CD4-positive, alpha-beta memory T cell (primary cell): Measurements from ENCODE around the gene CEMIP2. TPM values are rescaled to one million over a fixed set of nuclear protein-coding genes. Genes with fewer than 3 reads are reported as not detected.

ENCODE experiments used
- polyA plus RNA-seq, 2 donors: library from polyadenylated mRNA; unstranded; fragments of 300-500 nt; fragmentation: Illumina TruSeq; gene quantifications; one replicate each; pipeline ENCODE4 v1.2.3, GENCODE V29; 2021
- total RNA-seq, 2 experiments: library from RNA; stranded (reverse); gene quantifications; one replicate each; pipeline ENCODE4 v1.2.3, GENCODE V29; 2021

CEMIP2 gene
- total and polyA plus RNA-seq, 4 experiments from 2014 or later = 10.0 to 89.4 (median 50.7) TPM

Other genes with a start within 250 kb of the CEMIP2 start
- 10 to 100 TPM; 16.6 to 18.4 TPM for gene ABHD17B, start 142.7 kb upstream of the CEMIP2 start, total RNA-seq
- gene ABHD17B, start 142.7 kb upstream of the CEMIP2 start, polyA plus RNA-seq = 10 to 100 TPM; 16.6 to 20.8 TPM
- 10 to 100 TPM in 1 of 2 experiments, 1 to 10 TPM in 1; 8.2 to 10.6 TPM for gene C9orf85, start 143.1 kb upstream of the CEMIP2 start, total RNA-seq
- gene C9orf85, start 143.1 kb upstream of the CEMIP2 start, polyA plus RNA-seq = 10 to 100 TPM; 10.5 to 10.9 TPM